ENCODE measurements around the gene GBF1.
"Not testable (repeated sequence)": the region's sequence is repeated elsewhere in the genome, so short reads cannot be mapped to it uniquely, and the experiment has no call there.

GBF1 gene

DNA sequence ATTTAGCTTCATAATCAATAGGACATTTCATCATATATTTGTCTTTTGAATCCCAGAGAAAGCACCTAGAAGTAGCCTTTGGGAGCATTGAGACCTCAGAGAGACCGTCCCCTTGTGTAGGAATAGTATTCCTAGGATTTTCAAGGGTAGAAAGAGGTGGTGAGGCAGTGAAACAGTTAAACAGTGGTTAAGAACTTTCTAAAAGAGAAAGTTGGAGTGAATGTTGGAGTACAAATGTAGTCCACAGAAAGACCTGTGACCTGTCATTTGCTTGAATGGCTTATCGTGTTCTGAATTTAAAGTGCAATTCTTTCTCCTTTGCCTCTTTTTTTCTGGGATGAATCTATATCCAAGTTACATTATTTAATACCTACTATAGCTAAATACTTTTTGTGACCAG is 30.0 kb downstream of the GBF1 start:
- DNase-seq = no peak

- DNase-seq = no peak
Observed at GRCh38 chr10:102279104-102279503, 33.8 kb downstream of the GBF1 start.

DNA sequence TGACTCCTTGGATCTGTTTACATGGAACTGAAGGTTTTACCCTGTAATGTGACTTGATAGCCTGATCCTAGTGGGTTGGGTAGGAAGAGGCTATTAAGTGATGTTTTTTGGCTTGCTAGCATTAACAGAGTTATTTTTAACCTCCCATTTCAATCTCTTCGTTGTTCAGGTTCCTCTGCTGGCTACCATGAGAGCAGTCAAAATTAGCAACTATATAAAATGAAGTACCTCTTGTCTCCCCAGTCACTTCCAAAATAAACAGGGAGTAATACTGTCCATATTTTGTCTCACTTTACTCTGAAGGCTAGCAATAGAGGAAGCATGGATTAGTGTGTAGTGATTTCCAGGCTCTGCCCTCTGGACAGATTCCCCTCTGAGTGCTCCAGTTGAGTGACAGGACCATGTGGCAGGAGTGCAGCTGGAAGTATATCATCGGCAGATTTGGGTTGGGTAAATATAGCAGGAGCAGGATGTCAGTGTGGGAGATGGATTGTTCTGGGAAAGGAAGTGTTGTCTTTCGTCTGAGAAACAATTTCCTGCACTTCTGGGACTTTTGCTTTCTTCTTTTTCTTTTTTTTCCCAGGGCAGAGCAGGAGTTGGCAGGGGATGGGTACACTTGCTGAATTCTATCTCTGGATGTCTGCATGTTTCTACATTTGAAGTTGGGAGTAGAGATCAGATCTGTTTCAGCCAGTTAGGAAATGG is 35.2 kb downstream of the GBF1 start:
- DNase-seq = no peak

- DNase-seq = no peak
Observed at GRCh38 chr10:102281102-102281487, 35.8 kb downstream of the GBF1 start.

DNA sequence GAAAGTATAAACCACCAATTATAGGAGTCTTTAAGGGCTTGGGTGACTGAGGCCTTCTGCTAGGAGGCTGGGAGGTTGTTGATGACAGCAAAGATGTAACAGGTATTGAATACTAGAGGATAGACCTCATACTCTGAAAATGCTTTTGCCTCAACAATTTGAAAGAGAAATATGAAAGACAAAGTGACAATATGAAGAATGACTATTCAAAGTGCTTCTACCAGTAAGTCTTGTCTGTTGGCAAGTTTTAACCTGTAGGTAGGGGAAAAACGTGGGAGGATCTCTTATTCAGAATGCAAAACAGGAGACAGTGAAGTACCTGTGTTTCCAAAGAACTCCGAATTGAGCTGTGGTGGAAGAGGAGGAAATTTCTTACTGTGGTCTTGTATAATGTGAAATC is 38.2 kb downstream of the GBF1 start:
- no peak for DNase-seq

DNA sequence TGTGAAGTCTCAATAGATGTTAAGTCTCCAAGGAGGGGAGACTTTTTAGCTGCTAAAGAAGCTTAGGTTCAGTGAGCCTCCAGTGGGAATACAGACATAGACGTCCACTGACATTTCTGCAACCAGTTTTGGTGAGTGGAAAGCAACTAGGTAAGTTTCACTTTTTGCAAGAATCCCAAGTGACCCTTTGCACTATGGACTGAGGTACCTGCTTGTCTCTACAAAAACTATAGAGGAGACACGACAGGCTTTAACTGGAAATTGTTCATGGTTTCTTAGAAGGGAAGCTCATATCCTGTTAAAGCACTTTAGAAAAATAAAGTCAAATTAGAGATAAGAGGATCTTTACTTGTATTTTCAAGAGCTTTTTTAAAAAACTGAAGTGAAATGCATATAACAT is 38.6 kb downstream of the GBF1 start:
- no peak for DNase-seq

DNA sequence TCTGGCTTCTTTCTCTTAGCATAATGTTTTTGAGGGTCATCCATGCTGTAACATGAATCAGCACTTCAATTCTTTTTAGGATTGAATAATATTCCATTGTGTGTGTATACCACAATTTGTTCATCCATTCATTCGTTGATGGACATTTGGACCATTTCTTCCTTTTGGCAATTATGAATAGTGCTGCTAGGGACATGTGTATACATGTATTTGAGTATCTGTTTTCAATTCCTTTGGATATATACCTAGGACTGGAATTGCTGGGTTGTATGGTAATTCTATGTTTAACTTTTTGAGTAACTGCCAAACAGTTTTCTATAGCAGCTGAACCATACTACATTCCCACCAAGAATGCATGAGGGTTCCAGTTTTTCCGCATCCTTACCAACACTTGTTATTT is 39.2 kb downstream of the GBF1 start:
- no peak for DNase-seq

DNA sequence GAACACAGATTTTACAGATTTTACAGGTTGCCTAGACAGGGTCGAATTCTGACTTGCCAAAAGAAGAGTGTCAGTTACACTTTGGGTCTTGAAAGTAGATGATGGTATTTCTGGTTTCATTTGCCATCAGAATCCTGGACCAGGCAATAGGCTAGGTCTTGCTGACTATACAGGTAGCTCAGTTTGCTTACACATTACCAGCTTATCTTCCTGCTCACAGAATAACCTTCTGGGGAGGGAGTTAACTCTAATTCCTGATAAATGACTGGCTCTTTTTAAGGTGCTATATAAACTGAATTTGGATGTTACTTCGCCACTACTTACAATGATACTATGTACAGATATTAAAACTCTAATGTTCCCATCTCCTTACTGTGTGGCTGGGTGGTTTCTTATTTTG is 39.8 kb downstream of the GBF1 start:
- no peak for DNase-seq

GRCh38 chr10:102286216-102286615 is 40.9 kb downstream of the GBF1 start:
- DNase-seq = no peak

- no peak for DNase-seq
Observed at GRCh38 chr10:102287538-102287937, 42.2 kb downstream of the GBF1 start.

GRCh38 chr10:102287991-102288390 is 42.7 kb downstream of the GBF1 start:
- DNase-seq = no peak

GRCh38 chr10:102289356-102289755 is 44.0 kb downstream of the GBF1 start:
- DNase-seq = no peak

- DNase-seq = no peak
Observed at GRCh38 chr10:102289840-102290239, 44.5 kb downstream of the GBF1 start.

DNA sequence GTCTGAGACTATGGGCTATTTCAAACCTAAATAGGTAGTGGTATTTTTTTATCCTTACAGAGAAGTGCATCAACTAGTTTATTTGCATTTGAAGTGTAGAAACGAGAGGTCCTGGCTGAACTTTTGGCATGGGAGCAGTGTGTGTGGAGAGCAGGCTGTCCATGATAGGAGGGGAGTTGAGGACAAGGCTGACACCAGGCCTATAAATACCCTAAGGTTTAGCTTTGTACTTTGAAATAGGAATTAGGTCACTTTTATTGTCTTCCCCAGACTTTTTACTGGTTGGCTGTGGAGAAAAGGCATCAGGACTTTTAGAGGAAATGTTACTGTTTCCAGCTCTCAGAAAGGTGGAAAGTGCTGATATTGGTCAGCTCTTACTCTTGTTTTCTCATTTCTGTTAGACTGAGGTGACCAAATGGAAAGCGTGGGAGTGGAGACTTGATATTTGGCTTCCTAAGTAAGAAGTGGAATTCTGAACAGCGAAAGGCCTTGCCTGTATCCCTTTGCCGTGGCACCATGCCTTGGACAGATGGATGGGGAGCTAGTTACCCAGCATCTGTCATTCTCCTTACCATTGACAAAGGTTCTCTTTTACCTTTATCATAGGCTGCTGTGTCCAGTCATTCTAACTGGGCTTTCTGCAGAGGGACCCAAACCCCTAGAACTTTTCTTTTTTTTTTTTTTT is 46.0 kb downstream of the GBF1 start:
- DNase-seq = no peak

- DNase-seq = no peak
Observed at GRCh38 chr10:102297101-102297500, 51.8 kb downstream of the GBF1 start.

GRCh38 chr10:102298899-102299298 is 53.6 kb downstream of the GBF1 start:
- DNase-seq = no peak

GRCh38 chr10:102299873-102300272 is 54.5 kb downstream of the GBF1 start:
- DNase-seq = no peak

DNA sequence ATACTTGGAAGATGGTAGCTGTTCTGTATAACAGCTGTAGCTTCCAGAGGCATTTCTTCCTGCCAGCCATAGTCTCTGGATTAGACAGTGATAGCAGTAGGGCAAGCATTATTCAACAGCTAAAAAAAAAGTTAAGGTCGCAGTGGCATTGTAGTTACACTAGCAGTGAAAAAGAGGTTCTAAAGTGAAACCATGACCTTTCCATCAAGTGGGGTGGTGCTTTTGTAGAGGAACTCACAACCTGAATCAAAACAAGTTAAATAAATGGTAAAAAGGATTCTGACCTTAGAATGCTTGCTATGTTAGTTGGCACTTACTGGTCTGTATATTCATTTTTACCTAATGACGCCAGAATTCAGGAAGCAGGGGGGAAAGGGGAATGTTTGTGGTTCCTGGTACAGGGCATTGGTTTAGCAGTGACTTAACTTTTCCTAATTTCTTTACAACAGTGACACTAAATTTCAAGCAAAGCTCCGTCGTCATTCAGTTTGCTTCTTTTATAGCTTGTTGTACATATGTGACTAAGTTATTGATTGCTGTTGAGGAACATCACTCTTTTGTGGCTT is 55.0 kb downstream of the GBF1 start:
- no peak for DNase-seq

DNA sequence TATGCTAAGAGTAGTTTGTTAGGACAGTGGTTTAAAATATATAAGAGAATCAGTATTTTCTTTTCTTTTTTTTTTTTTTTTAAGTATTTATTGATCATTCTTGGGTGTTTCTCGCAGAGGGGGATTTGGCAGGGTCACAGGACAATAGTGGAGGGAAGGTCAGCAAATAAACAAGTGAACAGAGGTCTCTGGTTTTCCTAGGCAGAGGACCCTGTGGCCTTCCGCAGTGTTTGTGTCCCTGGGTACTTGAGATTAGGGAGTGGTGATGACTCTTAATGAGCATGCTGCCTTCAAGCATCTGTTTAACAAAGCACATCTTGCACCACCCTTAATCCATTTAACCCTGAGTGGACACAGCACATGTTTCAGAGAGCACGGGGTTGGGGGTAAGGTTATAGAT is 55.6 kb downstream of the GBF1 start:
- DNase-seq = not testable (repeated sequence)

- not testable (repeated sequence) for DNase-seq
Observed at GRCh38 chr10:102301332-102301731, 56.0 kb downstream of the GBF1 start.

GRCh38 chr10:102302611-102303010 is 57.3 kb downstream of the GBF1 start:
- no peak for DNase-seq

DNA sequence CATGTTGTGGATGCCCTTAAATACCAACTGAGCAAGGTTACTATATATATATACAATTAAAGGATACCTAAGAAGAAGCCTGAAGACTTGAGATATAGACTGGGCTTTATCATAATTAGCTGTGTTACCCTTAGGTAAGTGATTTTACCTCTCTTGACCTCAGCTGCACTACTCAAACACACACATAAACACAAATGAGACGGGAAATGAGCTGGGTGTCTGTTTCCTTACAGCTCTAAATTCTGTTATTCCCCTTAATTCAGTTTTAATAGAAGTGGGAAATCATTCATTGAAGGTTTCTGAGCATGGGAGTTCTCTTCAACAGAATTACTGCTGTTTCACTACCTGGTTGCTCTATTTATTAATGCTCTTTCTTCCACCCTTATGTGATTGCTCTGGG is 60.7 kb downstream of the GBF1 start:
- no peak for DNase-seq

DNA sequence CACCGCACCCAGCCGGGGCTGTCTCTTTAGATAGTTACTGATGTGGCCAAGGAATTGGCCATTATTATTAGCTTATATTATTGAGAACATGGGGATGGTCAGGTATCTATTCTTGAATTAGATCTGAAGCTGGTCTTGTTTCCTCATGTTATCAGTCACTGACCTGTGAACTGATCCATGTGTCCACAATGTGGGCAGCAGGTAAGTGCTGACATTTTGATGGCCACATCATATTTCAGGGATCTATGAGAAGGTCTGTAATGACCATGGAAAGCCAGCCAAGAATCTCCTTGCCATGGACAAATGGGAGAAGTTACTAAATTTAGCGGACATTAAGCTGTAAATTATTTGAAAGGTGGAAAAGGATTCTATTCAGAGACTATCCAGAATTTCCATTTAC is 61.4 kb downstream of the GBF1 start:
- DNase-seq = no peak

DNA sequence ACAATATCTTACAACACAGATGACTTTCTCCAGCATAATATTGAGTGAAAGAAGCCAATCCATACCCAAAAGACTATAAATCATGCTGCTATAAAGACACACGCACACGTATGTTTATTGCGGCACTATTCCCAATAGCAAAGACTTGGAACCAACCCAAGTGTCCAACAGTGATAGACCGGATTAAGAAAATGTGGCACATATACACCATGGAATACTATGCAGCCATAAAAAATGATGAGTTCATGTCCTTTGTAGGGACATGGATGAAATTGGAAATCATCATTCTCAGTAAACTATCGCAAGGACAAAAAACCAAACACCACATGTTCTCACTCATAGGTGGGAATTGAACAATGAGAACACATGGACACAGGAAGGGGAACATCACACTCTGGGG is 63.0 kb downstream of the GBF1 start:
- DNase-seq = not testable (repeated sequence)

- no peak for DNase-seq
Observed at GRCh38 chr10:102309236-102309635, 63.9 kb downstream of the GBF1 start.
